Ovary (tissue), 9 donors: ENCODE data around the gene NECTIN1. TPM values are rescaled to one million over a fixed set of nuclear protein-coding genes. Genes with fewer than 3 reads are reported as not detected.
"Not testable (repeated sequence)": the region's sequence is repeated elsewhere in the genome, so short reads cannot be mapped to it uniquely, and the experiment has no call there.

Source experiments
- DNase-seq, 5 donors: peaks; one replicate each; pipeline ENCODE4 v3.0.0-alpha.2; 2019 to 2020
- H3K27ac ChIP-seq, 2 donors: fragments of 200-600 bp; one replicate each; pipeline versions ENCODE4 v1.5.1 to v1.8.0; 2019 to 2022
- H3K27me3 ChIP-seq: fragments of 200-600 bp; one replicate; pipeline ENCODE4 v1.8.0; 2022
- H3K36me3 ChIP-seq: fragments of 200-600 bp; sonication (generic); one replicate; pipeline ENCODE4 v1.5.1; 2019
- H3K4me1 ChIP-seq: one replicate; pipeline ENCODE4 v1.8.1; 2013; ENCODE audit warnings: mild to moderate bottlenecking, moderate library complexity; ENCODE audit not compliant: insufficient read depth
- H3K4me3 ChIP-seq: fragments of 200-600 bp; sonication (generic); one replicate; pipeline ENCODE4 v1.5.1; 2017
- H3K9me3 ChIP-seq, 2 donors: fragments of 200-600 bp in 1 of 2; sonication (generic) in 1 of 2; one replicate each; pipeline versions ENCODE4 v1.5.1 to v1.8.1; 2013 to 2019; ENCODE audit warnings: mild to moderate bottlenecking in 1 of 2, moderate library complexity in 1 of 2
- CTCF ChIP-seq, 3 donors: fragments of 450-650 bp in 2 of 3; fragments of 200-600 bp in 1 of 3; IDR thresholded peaks; one replicate each; pipeline versions ENCODE4 v1.5.1 to v1.8.0; 2016 to 2022; ENCODE audit warnings: antibody characterized with exemption in 3 of 3, mild to moderate bottlenecking in 1 of 3
- EP300 ChIP-seq: sonication (generic); formaldehyde crosslinking; IDR thresholded peaks from one replicate; pipeline ENCODE4 v1.6.1; 2017; ENCODE audit warnings: antibody characterized with exemption
- POLR2A ChIP-seq: fragments of 450-650 bp; IDR thresholded peaks from one replicate; pipeline ENCODE4 v1.6.1; 2017; ENCODE audit warnings: antibody characterized with exemption, mild to moderate bottlenecking, moderate library complexity
- WGBS, 3 donors: extraction: QIAGEN DNeasy Blood & Tissue Kit in 1 of 3; methylation state at CpG; one replicate each; pipeline versions ENCODE4 v1.1.5 to v1.1.7; 2013 to 2017; 5-methylcytosine and 5-hydroxymethylcytosine counted together
- intact Hi-C, 4 donors: fragments of 100-400 bp; cut with DNase I; formaldehyde crosslinking; loops; one replicate each; pipeline versions ENCODE4 v1.11.0 to v1.15.1; 2022 to 2023
- polyA plus RNA-seq, 2 donors: library from polyadenylated mRNA; stranded (reverse); fragments of 200-250 nt in 1 of 2; fragments of 350-450 nt in 1 of 2; fragmentation: Illumina TruSeq in 1 of 2; extraction: RNeasy Lipid Tissue Mini Kit (QIAGEN cat#74804) in 1 of 2; gene quantifications; one replicate each; pipeline ENCODE4 v1.2.3, GENCODE V29; 2013 to 2014
- total RNA-seq, 7 donors: library from RNA; depleted of rRNA in 2 of 7; stranded (reverse); fragments of >200 nt in 2 of 7; fragmentation: NEBNext Ultra II Directional in 3 of 7; extraction: Animal tissue kit (Norgen Biotek cat#: 25700) in 3 of 7; gene quantifications; one replicate each; pipeline versions ENCODE4 v1.1.0 to v1.2.4, GENCODE V29; 2016 to 2023
- donor health status: DM: no; HTN: no; CAD: no; lungs with moderate emphysema.
- donor health status: DM: no; HTN: no; CAD: no.
- donor health status: Bipolar disorder and iron deficiency.
- donor health status: DM: yes; HTN: yes; CAD: no.
- donor health status: DM: no; HTN: no; CAD: no.
- donor health status: DM: yes; HTN: yes; CAD: no.

NECTIN1 gene
- total and polyA plus RNA-seq, 9 donors, result 1.5 to 12.1 (median 5.7) TPM

GRCh38 chr11:119602745-119603373, 126.1 kb downstream of the NECTIN1 start:
- no peak overlapping the region for H3K27ac ChIP-seq
- intact Hi-C loops, result no loop called here
- H3K4me1 ChIP-seq, result no peaks in the 10 kb centered on the region
- DNase-seq, result no peak
- 72 to 75% (median 74%) methylated on average over 24 to 28 of the region's 28 CpGs for WGBS, 3 donors
- H3K27me3 ChIP-seq, result no peaks in the 10 kb centered on the region
- TF ChIP-seq EP300, result no peak
- no peak for TF ChIP-seq POLR2A
- TF ChIP-seq CTCF (IDR thresholded peaks at IDR 0.05), result no peak
- no peak overlapping the region for H3K4me3 ChIP-seq
- no peaks in the 10 kb centered on the region for H3K36me3 ChIP-seq
- H3K9me3 ChIP-seq, result no peaks in the 10 kb centered on the region

DNA sequence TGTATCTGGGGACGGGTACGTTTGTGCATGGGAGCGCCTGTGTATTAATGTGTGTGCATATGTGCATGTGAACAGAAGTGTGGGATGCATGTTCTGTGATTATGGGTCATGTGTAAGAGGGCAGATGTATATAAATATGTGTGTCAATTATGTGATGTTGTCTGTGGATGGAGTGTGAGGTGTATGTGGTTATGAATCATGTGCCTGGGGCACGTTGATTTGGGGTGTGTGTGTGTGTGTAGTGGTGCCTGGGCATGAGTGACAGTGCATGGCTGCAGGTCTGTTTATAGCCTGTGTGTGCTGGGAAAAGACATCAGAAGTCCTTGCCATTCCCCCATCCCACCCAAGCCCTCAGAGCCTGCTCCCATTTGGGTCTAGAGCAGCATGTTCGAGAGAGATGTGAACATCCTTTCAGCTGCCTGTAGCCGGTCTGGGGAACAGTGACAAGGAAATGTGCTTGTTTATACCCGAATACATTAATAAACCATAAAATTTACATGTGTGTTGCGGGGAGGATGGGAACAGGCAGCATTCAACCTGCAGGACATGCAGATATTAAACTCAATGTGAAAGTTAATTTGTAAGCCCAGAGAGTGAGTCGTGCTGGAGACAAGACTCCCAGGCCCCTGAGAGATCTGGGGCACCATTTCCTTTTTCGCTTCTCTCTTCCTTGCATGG, 129.0 kb downstream of the NECTIN1 start:
- H3K36me3 ChIP-seq, result no peaks in the 10 kb centered on the region
- no peaks in the 10 kb centered on the region for H3K4me1 ChIP-seq
- WGBS, 3 donors, result 72 to 82% (median 73%) methylated on average over 10 of the region's 10 CpGs
- H3K27me3 ChIP-seq, result no peaks in the 10 kb centered on the region
- DNase-seq, result no peak
- H3K9me3 ChIP-seq, result no peaks in the 10 kb centered on the region
- H3K27ac ChIP-seq, result no peak overlapping the region
- no peak overlapping the region for H3K4me3 ChIP-seq
- TF ChIP-seq POLR2A (no peak), CTCF (IDR thresholded peaks at IDR 0.05) (no peak), EP300 (no peak)
- intact Hi-C loops, result no loop called here

- H3K4me1 ChIP-seq, DNase-seq, H3K27me3 ChIP-seq, H3K4me3 ChIP-seq, intact Hi-C loops, H3K27ac ChIP-seq, H3K9me3 ChIP-seq, H3K36me3 ChIP-seq: not testable (repeated sequence)
- WGBS, 3 donors, result 68 to 81% (median 74%) methylated on average over 2 of the region's 2 CpGs
Observed at GRCh38 chr11:119595941-119596340, 133.1 kb downstream of the NECTIN1 start.

- H3K4me3 ChIP-seq, result no peak overlapping the region
- intact Hi-C loops, result no loop called here
- no peak for TF ChIP-seq EP300
- TF ChIP-seq POLR2A, result no peak
- TF ChIP-seq CTCF (IDR thresholded peaks at IDR 0.05), result no peak
- WGBS, 3 donors, result 45 to 55% (median 49%) methylated on average over 4 of the region's 4 CpGs
- H3K36me3 ChIP-seq, result no peaks in the 10 kb centered on the region
- no peaks in the 10 kb centered on the region for H3K9me3 ChIP-seq
- H3K27me3 ChIP-seq, result no peaks in the 10 kb centered on the region
- no peaks in the 10 kb centered on the region for H3K4me1 ChIP-seq
- no peak overlapping the region for H3K27ac ChIP-seq
- no peak for DNase-seq
Observed at GRCh38 chr11:119594639-119595249, 134.3 kb downstream of the NECTIN1 start.

GRCh38 chr11:119593346-119593745, 135.7 kb downstream of the NECTIN1 start:
- intact Hi-C loops, result no loop called here
- Histone ChIP-seq H3K27ac (no peak overlapping the region), H3K27me3 (no peaks in the 10 kb centered on the region), H3K9me3 (no peaks in the 10 kb centered on the region), H3K4me1 (no peaks in the 10 kb centered on the region), H3K36me3 (no peaks in the 10 kb centered on the region), H3K4me3 (no peak overlapping the region)
- DNase-seq, result no peak
- TF ChIP-seq POLR2A, result no peak
- no peak for TF ChIP-seq EP300
- no peak for TF ChIP-seq CTCF (IDR thresholded peaks at IDR 0.05)
- WGBS, 3 donors, result 71 to 95% (median 86%) methylated on average over 1 of the region's 1 CpG
